ENCODE measurements around the gene ALLC.
"Not testable (repeated sequence)": the region's sequence is repeated elsewhere in the genome, so short reads cannot be mapped to it uniquely, and the experiment has no call there.

ALLC gene

DNA sequence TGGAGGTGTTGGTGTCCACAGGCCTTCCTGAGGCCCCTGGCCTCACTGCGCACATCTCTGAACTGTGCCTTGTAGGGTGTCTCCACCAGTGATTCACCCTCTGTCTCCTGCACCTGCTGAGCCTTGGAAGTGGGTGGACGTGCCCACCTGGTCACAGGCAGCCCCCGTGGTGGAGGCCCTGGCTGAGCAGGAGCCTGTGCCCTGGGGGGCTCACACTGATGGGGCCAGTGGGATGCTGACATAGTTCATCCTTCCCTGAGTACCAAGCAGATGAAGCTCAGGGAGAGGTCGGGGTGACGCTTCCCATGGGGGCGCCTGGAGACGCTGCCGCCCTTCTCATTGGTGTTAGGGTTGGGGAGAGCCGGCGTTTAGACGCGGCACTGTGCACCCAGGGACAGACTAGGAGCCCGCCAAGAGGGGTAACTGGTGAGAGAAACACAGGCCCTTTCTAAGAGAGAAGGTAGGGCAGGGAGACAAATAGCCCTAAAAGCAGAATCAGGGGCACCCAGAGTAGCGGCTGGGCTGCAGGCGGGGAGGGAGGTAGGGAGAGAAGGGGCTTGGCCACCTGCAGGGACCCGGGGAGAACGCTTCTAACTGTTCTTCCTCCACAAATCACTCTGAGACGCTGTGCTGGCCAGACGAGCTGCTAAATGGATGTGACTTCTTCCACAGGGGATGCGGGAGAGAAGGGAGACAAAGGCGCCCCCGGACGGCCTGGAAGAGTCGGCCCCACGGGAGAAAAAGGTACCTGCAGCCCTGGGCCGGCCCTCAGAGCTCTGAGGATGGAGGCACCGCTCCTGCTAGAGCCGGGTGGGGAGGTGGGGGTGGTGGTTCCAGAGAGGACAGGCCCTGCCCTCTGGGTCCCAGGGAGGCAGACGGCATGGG is 45.1 kb upstream of the ALLC start:
- no peaks in the 10 kb centered on the region for H3K27me3 ChIP-seq (replicated peaks)
- in situ Hi-C loops (cut with HindIII; ENCODE audit: low pct_ligation_motif_present, low sequenced_read_pairs), result no loop called here
- DNase-seq, result no peak
- TF ChIP-seq, protein P1, sequence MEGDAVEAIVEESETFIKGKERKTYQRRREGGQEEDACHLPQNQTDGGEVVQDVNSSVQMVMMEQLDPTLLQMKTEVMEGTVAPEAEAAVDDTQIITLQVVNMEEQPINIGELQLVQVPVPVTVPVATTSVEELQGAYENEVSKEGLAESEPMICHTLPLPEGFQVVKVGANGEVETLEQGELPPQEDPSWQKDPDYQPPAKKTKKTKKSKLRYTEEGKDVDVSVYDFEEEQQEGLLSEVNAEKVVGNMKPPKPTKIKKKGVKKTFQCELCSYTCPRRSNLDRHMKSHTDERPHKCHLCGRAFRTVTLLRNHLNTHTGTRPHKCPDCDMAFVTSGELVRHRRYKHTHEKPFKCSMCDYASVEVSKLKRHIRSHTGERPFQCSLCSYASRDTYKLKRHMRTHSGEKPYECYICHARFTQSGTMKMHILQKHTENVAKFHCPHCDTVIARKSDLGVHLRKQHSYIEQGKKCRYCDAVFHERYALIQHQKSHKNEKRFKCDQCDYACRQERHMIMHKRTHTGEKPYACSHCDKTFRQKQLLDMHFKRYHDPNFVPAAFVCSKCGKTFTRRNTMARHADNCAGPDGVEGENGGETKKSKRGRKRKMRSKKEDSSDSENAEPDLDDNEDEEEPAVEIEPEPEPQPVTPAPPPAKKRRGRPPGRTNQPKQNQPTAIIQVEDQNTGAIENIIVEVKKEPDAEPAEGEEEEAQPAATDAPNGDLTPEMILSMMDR (IDR thresholded peaks at IDR 0.05; ENCODE audit: low read depth, low read length, missing control alignments), result no peak
- no peaks in the 10 kb centered on the region for H3K36me3 ChIP-seq (replicated peaks)
- no peak overlapping the region for H3K27ac ChIP-seq
- no peak overlapping the region for H3K4me3 ChIP-seq (ENCODE audit: low read depth, low read length)

DNA sequence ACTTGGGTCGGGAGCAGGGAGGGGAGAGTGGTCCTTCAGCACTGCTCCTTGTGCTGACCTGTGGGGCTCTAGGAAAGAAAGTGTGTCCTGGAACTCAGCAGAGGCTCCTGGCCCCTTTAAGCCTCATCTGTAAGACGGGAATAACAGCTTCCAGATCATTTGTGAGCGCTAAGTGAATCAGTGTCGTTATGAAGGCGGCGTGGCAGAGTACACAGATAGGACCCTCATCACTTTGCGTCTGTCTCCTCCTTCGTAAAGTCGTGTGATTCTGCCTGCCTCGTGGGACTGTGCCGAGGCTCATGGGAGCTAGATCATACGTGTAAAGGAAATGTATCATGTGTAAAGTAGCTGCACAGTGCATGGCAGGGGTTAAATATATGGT is 44.5 kb upstream of the ALLC start:
- in situ Hi-C loops (cut with HindIII; ENCODE audit: low pct_ligation_motif_present, low sequenced_read_pairs), result no loop called here
- Histone ChIP-seq H3K27me3 (replicated peaks) (no peaks in the 10 kb centered on the region), H3K36me3 (replicated peaks) (no peaks in the 10 kb centered on the region), H3K27ac (no peak overlapping the region), H3K4me3 (ENCODE audit: low read depth, low read length) (no peak overlapping the region)
- TF ChIP-seq, protein P1 (IDR thresholded peaks at IDR 0.05; ENCODE audit: low read depth, low read length, missing control alignments), result no peak
- DNase-seq, result no peak

DNA sequence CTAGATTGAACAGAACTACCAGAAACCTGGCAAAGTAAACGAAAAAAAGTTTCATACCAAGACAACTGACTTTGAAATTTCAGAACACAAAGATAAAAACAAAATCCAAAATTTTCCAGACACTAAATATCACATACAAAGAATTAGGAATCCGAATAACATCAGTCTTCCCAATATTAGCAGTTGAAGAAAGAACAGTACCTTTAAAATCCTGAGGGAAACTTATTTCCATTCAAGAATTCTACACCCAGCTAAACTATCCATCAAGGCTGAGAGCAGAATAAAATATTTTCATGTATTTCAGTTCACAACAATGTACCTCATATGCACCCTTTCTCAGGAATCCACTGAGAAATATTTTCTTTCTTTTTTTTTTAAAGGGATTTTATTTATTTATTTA is 43.3 kb upstream of the ALLC start:
- DNase-seq; H3K4me3 ChIP-seq (ENCODE audit: low read depth, low read length); H3K36me3 ChIP-seq (replicated peaks); in situ Hi-C loops (cut with HindIII; ENCODE audit: low pct_ligation_motif_present, low sequenced_read_pairs); H3K27me3 ChIP-seq (replicated peaks); H3K27ac ChIP-seq: not testable (repeated sequence)

DNA sequence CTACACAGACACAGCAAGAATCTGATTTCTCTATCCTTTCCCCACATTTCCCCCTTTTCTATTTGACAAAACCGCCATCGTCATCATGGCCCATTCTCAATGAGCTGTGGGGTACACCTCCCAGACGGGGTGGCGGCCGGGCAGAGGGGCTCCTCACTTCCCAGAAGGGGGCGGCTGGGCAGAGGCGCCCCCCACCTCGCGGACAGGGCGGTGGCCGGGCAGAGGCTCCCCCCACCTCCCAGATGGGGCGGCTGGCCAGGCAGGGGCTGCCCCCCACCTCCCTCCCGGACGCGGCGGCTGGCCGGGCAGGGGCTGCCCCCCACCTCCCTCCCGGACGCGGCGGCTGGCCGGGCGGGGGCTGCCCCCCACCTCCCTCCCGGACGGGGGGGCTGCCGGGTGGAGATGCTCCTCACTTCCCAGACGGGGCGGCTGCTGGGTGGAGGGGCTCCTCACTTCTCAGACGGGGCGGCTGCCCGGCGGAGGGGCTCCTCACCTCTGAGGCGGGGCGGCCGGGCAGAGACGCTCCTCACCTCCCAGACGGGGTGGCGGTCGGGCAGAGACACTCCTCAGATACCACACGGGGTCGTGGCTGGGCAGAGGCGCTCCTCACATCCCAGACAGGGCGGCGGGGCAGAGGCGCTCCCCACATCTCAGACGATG is 42.3 kb upstream of the ALLC start:
- in situ Hi-C loops (cut with HindIII; ENCODE audit: low pct_ligation_motif_present, low sequenced_read_pairs); H3K27me3 ChIP-seq (replicated peaks); H3K27ac ChIP-seq; H3K36me3 ChIP-seq (replicated peaks); H3K4me3 ChIP-seq (ENCODE audit: low read depth, low read length); DNase-seq: not testable (repeated sequence)

DNA sequence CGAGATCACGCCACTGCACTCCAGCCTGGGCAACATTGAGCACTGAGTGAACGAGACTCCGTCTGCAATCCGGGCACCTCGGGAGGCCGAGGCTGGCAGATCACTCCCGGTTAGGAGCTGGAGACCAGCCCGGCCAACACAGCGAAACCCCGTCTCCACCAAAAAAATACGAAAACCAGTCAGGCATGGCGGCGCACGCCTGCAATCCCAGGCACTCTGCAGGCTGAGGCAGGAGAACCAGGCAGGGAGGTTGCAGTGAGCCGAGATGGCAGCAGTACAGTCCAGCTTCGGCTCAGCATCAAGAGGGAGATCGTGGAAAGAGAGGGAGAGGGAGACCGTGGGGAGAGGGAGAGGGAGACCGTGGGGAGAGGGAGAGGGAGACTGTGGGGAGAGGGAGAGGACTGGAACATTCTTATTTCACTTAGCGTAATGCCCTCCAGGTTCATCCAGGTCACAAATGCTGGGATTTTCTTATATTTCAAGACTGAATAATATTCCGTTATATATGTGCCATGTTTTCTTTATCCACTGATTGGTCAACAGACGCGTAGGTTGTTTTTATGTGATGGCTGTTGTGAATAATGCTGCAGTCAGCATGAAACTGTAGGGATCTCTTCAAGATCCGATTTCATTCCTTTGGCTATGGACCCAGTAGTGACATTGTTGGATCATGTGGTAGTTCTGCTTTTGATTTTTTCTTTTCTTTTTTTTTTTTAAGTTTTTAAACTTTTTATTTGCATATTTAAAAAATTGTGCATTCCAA is 41.4 kb upstream of the ALLC start:
- H3K27me3 ChIP-seq (replicated peaks); H3K36me3 ChIP-seq (replicated peaks); in situ Hi-C loops (cut with HindIII; ENCODE audit: low pct_ligation_motif_present, low sequenced_read_pairs); DNase-seq; H3K4me3 ChIP-seq (ENCODE audit: low read depth, low read length); H3K27ac ChIP-seq: not testable (repeated sequence)

DNA sequence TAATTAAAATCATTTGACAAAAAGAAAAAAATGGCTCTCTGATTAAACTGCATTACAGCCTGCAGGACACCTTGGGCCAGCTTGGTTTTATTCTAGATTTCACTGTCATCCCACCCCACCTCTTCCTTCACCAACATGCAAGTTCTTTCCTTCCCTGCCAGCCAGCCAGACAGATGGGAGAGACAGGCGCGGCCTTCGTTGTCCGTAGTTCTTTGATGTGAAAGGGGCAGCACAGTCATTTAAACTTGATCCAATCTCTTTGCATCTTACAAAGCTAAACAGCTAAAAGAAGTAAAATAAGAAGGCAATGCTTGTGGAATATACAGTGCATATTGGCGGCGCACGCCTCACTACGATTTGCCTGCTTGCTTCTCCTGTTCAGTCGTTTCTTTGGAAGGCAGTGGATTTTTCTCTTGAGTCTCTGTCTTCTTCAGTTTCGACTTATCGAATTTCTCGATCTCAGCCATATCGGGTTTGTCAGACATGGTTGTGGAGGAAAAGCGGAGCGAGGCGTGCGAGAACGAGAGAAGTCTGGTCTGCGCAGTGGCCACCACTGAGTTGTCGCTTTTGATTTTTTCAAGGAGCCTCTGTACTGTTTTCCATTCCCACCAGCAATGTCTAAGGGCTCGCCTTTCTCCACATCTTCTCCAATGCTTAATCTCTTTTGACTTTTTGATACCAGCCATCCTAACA is 40.7 kb upstream of the ALLC start:
- TF ChIP-seq, protein P1 (IDR thresholded peaks at IDR 0.05; ENCODE audit: low read depth, low read length, missing control alignments), result no peak
- no peaks in the 10 kb centered on the region for H3K36me3 ChIP-seq (replicated peaks)
- no peak overlapping the region for H3K4me3 ChIP-seq (ENCODE audit: low read depth, low read length)
- no peak for DNase-seq
- no peak overlapping the region for H3K27ac ChIP-seq
- in situ Hi-C loops (cut with HindIII; ENCODE audit: low pct_ligation_motif_present, low sequenced_read_pairs), result no loop called here
- no peaks in the 10 kb centered on the region for H3K27me3 ChIP-seq (replicated peaks)

DNA sequence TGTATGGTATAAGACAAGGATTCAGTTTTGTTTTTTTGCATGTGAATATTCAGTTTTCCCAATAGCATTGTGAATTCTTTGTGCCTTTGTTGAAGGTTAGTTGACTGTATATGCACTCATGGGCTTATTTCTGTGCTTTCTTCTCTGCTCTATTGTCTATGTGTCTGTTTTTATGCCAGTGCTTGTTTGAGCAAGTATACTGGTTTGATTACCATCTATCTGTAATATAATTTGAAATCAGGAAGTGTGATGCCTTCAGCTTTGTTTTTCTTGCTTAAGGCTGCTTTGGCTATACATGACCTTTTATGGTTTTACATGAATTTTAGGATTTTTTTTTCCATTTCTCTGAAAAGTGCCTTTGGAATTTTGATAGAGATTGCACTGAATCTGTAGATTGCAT is 39.6 kb upstream of the ALLC start:
- Histone ChIP-seq H3K4me3 (ENCODE audit: low read depth, low read length) (no peak overlapping the region), H3K27ac (no peak overlapping the region), H3K36me3 (replicated peaks) (no peaks in the 10 kb centered on the region), H3K27me3 (replicated peaks) (no peaks in the 10 kb centered on the region)
- TF ChIP-seq, protein P1 (IDR thresholded peaks at IDR 0.05; ENCODE audit: low read depth, low read length, missing control alignments), result no peak
- no peak for DNase-seq
- in situ Hi-C loops (cut with HindIII; ENCODE audit: low pct_ligation_motif_present, low sequenced_read_pairs), result no loop called here
